Loucy (cell line): ENCODE results near the gene DNASE1L3.

Experiments
- EZH2phosphoT487 ChIP-seq: fragments of 200-600 bp; IDR thresholded peaks from 2 replicates; pipeline ENCODE4 v1.6.1; 2018; ENCODE audit warnings: antibody characterized with exemption, mild to moderate bottlenecking, moderate library complexity, borderline replicate concordance
- TF ChIP-seq, protein P1 (sequence below): fragments of 200-600 bp; sonication (generic); conservative IDR thresholded peaks from 2 replicates; pipeline ENCODE4 v1.5.1; 2014; ENCODE audit warnings: mild to moderate bottlenecking, antibody characterized with exemption, low read length

DNA sequence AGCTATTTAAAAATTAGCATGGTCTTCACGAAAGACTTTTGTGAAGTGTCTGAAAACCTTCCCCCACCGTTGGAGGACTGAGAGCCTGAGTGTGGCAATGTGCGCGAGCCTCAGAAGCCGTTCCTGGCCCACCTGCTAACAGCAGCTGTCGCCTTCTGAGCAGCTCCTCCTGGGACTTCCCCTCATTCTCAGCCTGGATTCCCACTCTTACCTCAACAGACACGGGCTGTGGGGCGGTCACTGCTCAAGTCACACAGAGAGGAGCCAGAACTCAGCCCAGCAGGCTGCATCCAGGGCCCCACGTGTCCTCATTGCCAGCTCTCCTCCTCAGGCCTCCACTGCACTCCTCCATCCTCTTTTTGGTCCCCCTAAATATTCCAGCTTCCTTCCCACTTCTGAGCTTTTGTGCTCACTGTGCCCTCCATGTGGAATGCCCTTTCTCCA is 7.8 kb downstream of the DNASE1L3 start:
- TF ChIP-seq, protein P1, sequence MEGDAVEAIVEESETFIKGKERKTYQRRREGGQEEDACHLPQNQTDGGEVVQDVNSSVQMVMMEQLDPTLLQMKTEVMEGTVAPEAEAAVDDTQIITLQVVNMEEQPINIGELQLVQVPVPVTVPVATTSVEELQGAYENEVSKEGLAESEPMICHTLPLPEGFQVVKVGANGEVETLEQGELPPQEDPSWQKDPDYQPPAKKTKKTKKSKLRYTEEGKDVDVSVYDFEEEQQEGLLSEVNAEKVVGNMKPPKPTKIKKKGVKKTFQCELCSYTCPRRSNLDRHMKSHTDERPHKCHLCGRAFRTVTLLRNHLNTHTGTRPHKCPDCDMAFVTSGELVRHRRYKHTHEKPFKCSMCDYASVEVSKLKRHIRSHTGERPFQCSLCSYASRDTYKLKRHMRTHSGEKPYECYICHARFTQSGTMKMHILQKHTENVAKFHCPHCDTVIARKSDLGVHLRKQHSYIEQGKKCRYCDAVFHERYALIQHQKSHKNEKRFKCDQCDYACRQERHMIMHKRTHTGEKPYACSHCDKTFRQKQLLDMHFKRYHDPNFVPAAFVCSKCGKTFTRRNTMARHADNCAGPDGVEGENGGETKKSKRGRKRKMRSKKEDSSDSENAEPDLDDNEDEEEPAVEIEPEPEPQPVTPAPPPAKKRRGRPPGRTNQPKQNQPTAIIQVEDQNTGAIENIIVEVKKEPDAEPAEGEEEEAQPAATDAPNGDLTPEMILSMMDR = no peak
- no peak for TF ChIP-seq EZH2phosphoT487
